GM13977 (cell line): ENCODE data around the gene SYNE1.

Source experiments
- DNase-seq: peaks from one replicate; pipeline ENCODE4 v3.0.0; 2012; ENCODE audit warnings: low spot score
- CTCF ChIP-seq: IDR thresholded peaks from 2 replicates; pipeline ENCODE4 v1.5.1; 2012; ENCODE audit warnings: mild to moderate bottlenecking, control low read depth; ENCODE audit not compliant: insufficient read depth; ENCODE audit errors: extremely low read depth, missing control alignments
- in situ Hi-C: fragments of 300-500 bp; cut with MboI; formaldehyde crosslinking; loops from one replicate; pipeline ENCODE4 v1.12.0; 2022; ENCODE audit warnings: low sequenced_read_pairs, low pct_unique_long_range_greater_than_20kb, mixed read lengths, inconsistent platforms; ENCODE audit not compliant: unreplicated experiment

SYNE1 gene

GRCh38 chr6:152461556-152461955 is 175.6 kb downstream of the SYNE1 start:
- DNase-seq, result no peak
- in situ Hi-C loops, result no loop called here
- TF ChIP-seq CTCF, result no peak

GRCh38 chr6:152458648-152459644 is 178.2 kb downstream of the SYNE1 start:
- no peak for DNase-seq
- in situ Hi-C loops, result no loop called here
- TF ChIP-seq CTCF, result no peak

- TF ChIP-seq CTCF, result no peak
- DNase-seq, result no peak
- in situ Hi-C loops, result no loop called here
Measured at GRCh38 chr6:152457949-152458624, 179.1 kb downstream of the SYNE1 start.

- DNase-seq, result no peak
- in situ Hi-C loops, result no loop called here
- TF ChIP-seq CTCF, result no peak
Measured at GRCh38 chr6:152454003-152454402, 183.2 kb downstream of the SYNE1 start.

GRCh38 chr6:152453421-152453820 is 183.7 kb downstream of the SYNE1 start:
- DNase-seq, result no peak
- in situ Hi-C loops, result no loop called here
- no peak for TF ChIP-seq CTCF

GRCh38 chr6:152452639-152453038 is 184.5 kb downstream of the SYNE1 start:
- no peak for DNase-seq
- no peak for TF ChIP-seq CTCF
- in situ Hi-C loops, result no loop called here
